ENCODE measurements around the gene ZNF408.

ZNF408 gene

GRCh38 chr11:46695345-46696211 lies 5.3 kb upstream of the ZNF408 start:
- Histone ChIP-seq H3F3A (ENCODE audit: insufficient read depth) (no peaks in the 10 kb centered on the region), H4K20me1 (ENCODE audit: low read depth, low read length) (no peaks in the 10 kb centered on the region), H3K9me3 (ENCODE audit: insufficient read depth, low read length) (no peaks in the 10 kb centered on the region), H3K9me2 (replicated peaks; ENCODE audit: insufficient read depth, low read length) (no peaks in the 10 kb centered on the region), H3K79me2 (ENCODE audit: insufficient read depth, low read length) (peaks cover 17% of the 10 kb centered on the region), H3K9ac (ENCODE audit: low read length) (no peak overlapping the region), H3K27me3 (ENCODE audit: low read length) (no peaks in the 10 kb centered on the region), H3K27ac (ENCODE audit: low read depth, low read length) (no peak overlapping the region), H3K4me3 (ENCODE audit: insufficient read depth, low read length, poor library complexity, severe bottlenecking) (no peak overlapping the region), H3K4me2 (ENCODE audit: low read depth, low read length, poor library complexity, severe bottlenecking) (no peak overlapping the region), H2AFZ (ENCODE audit: low read depth, low read length, severe bottlenecking) (no peak overlapping the region), H3K36me3 (ENCODE audit: low read length) (no peaks in the 10 kb centered on the region)
- TF ChIP-seq CTCF (IDR thresholded peaks at IDR 0.05; ENCODE audit: insufficient read depth, low read length, poor library complexity, severe bottlenecking) (no peak), EZH2phosphoT487 (conservative IDR thresholded peaks at IDR 0.05; ENCODE audit: low read length) (no peak)

- Histone ChIP-seq H3K27me3 (ENCODE audit: low read length) (no peaks in the 10 kb centered on the region), H3K9ac (ENCODE audit: low read length) (no peak overlapping the region), H2AFZ (ENCODE audit: low read depth, low read length, severe bottlenecking) (no peak overlapping the region), H3F3A (ENCODE audit: insufficient read depth) (no peaks in the 10 kb centered on the region), H4K20me1 (ENCODE audit: low read depth, low read length) (no peaks in the 10 kb centered on the region), H3K36me3 (ENCODE audit: low read length) (no peaks in the 10 kb centered on the region), H3K27ac (ENCODE audit: low read depth, low read length) (no peak overlapping the region), H3K4me2 (ENCODE audit: low read depth, low read length, poor library complexity, severe bottlenecking) (no peak overlapping the region), H3K9me2 (replicated peaks; ENCODE audit: insufficient read depth, low read length) (no peaks in the 10 kb centered on the region), H3K9me3 (ENCODE audit: insufficient read depth, low read length) (no peaks in the 10 kb centered on the region), H3K79me2 (ENCODE audit: insufficient read depth, low read length) (peaks cover 22% of the 10 kb centered on the region), H3K4me3 (ENCODE audit: insufficient read depth, low read length, poor library complexity, severe bottlenecking) (no peak overlapping the region)
- no peak for TF ChIP-seq CTCF (IDR thresholded peaks at IDR 0.05; ENCODE audit: insufficient read depth, low read length, poor library complexity, severe bottlenecking)
- no peak for TF ChIP-seq EZH2phosphoT487 (conservative IDR thresholded peaks at IDR 0.05; ENCODE audit: low read length)
Measured at GRCh38 chr11:46696212-46696558, 4.6 kb upstream of the ZNF408 start.

- peaks cover 33% of the 10 kb centered on the region for H3K79me2 ChIP-seq (ENCODE audit: insufficient read depth, low read length)
- no peaks in the 10 kb centered on the region for H3K9me3 ChIP-seq (ENCODE audit: insufficient read depth, low read length)
- H3F3A ChIP-seq (ENCODE audit: insufficient read depth), result no peaks in the 10 kb centered on the region
- no peak overlapping the region for H3K4me2 ChIP-seq (ENCODE audit: low read depth, low read length, poor library complexity, severe bottlenecking)
- no peak for TF ChIP-seq EZH2phosphoT487 (conservative IDR thresholded peaks at IDR 0.05; ENCODE audit: low read length)
- no peak for TF ChIP-seq CTCF (IDR thresholded peaks at IDR 0.05; ENCODE audit: insufficient read depth, low read length, poor library complexity, severe bottlenecking)
- H3K4me3 ChIP-seq (ENCODE audit: insufficient read depth, low read length, poor library complexity, severe bottlenecking), result no peak overlapping the region
- no peaks in the 10 kb centered on the region for H4K20me1 ChIP-seq (ENCODE audit: low read depth, low read length)
- H3K9me2 ChIP-seq (replicated peaks; ENCODE audit: insufficient read depth, low read length), result no peaks in the 10 kb centered on the region
- H2AFZ ChIP-seq (ENCODE audit: low read depth, low read length, severe bottlenecking), result no peak overlapping the region
- H3K27me3 ChIP-seq (ENCODE audit: low read length), result no peaks in the 10 kb centered on the region
- H3K27ac ChIP-seq (ENCODE audit: low read depth, low read length), result no peak overlapping the region
- no peaks in the 10 kb centered on the region for H3K36me3 ChIP-seq (ENCODE audit: low read length)
- no peak overlapping the region for H3K9ac ChIP-seq (ENCODE audit: low read length)
Measured at GRCh38 chr11:46697303-46697702, 3.5 kb upstream of the ZNF408 start.

Data from SU-DHL-6 (cell line).